Measurements from ENCODE around the gene NTRK2. TPM values are rescaled to one million over a fixed set of nuclear protein-coding genes. Genes with fewer than 3 reads are reported as not detected.

Gene NTRK2
- total RNA-seq, 1 donor from 2014 or later: 4.6 TPM

DNA sequence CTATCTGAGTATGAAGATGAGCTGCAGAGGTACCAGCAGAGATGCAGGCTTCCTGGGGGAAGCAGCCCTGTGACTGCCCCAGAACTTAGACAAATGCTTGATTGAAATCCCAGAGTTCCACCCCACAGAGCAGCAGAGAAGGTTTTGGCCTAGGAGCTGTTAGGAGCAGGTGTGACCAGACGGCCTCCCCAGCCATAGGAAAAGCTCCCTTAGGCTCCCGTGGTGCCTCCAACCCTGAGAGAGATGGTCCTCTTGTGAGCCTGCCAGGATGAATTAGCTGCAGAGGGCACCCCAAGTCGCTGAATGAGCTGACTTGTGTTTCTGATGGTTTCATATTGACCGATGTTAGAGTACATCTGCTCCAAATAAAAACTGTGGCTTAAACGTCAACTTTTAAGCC lies 22.1 kb downstream of the NTRK2 start:
- FAIRE-seq: no peak
- Mint-ChIP-seq H3K27me3 (ENCODE audit: low read depth, unreplicated experiment) (peaks cover 7% of the 10 kb centered on the region), H3K9me3 (ENCODE audit: unreplicated experiment) (no peaks in the 10 kb centered on the region), H3K27ac (ENCODE audit: unreplicated experiment) (no peak overlapping the region), H3K36me3 (ENCODE audit: low read depth, unreplicated experiment) (no peaks in the 10 kb centered on the region), H3K4me1 (ENCODE audit: low read depth, unreplicated experiment) (no peaks in the 10 kb centered on the region), H3K4me3 (ENCODE audit: unreplicated experiment) (no peak overlapping the region)
- no peak overlapping the region for H2AFZ ChIP-seq (ENCODE audit: low read depth, low read length)
- no peaks in the 10 kb centered on the region for H3K36me3 ChIP-seq (ENCODE audit: insufficient read depth, low read length)
- H3K79me2 ChIP-seq (ENCODE audit: insufficient read depth, low read length): no peaks in the 10 kb centered on the region
- no peak overlapping the region for H3K4me2 ChIP-seq (ENCODE audit: low read length)
- no peak overlapping the region for H3K9ac ChIP-seq (ENCODE audit: low read length)
- no peak overlapping the region for H3K4me3 ChIP-seq (ENCODE audit: insufficient read depth, low read depth, low read length)
- H3K4me1 ChIP-seq (ENCODE audit: insufficient read depth, low read length): no peaks in the 10 kb centered on the region
- H3K9me3 ChIP-seq (ENCODE audit: insufficient read depth, low read depth, low read length): no peaks in the 10 kb centered on the region
- no peak overlapping the region for H3K27ac ChIP-seq (ENCODE audit: low read depth, low read length)
- no peaks in the 10 kb centered on the region for H4K20me1 ChIP-seq (ENCODE audit: insufficient read depth, low read length)
- no peak for DNase-seq (ENCODE audit: low read depth)
- TF ChIP-seq, protein P1, sequence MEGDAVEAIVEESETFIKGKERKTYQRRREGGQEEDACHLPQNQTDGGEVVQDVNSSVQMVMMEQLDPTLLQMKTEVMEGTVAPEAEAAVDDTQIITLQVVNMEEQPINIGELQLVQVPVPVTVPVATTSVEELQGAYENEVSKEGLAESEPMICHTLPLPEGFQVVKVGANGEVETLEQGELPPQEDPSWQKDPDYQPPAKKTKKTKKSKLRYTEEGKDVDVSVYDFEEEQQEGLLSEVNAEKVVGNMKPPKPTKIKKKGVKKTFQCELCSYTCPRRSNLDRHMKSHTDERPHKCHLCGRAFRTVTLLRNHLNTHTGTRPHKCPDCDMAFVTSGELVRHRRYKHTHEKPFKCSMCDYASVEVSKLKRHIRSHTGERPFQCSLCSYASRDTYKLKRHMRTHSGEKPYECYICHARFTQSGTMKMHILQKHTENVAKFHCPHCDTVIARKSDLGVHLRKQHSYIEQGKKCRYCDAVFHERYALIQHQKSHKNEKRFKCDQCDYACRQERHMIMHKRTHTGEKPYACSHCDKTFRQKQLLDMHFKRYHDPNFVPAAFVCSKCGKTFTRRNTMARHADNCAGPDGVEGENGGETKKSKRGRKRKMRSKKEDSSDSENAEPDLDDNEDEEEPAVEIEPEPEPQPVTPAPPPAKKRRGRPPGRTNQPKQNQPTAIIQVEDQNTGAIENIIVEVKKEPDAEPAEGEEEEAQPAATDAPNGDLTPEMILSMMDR (IDR thresholded peaks at IDR 0.05; ENCODE audit: insufficient read depth, low read depth, low read length): no peak
- no peak for TF ChIP-seq EZH2 (IDR thresholded peaks at IDR 0.05; ENCODE audit: insufficient read depth, low read length)
- peaks cover 4% of the 10 kb centered on the region for H3K27me3 ChIP-seq (ENCODE audit: insufficient read depth, low read length)

DNA sequence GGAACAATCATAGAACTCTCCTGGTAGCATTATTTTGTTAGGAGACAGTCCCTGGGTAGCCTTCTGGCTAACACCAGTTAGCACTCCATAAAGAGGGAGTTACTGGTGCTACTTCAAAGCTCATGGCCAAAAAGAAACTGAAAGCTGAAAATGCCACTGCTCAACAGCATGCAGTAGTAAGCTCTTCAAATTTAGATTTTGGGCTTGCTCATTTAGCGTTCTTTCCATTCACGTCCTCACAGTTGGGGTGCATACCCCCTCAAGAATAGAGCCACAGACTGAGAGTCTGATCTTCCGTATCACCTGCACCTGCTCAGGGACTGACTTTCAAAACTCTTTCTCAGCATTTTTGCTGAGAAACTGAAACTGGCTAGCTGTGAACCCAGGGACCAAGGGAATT lies 24.7 kb downstream of the NTRK2 start:
- no peak overlapping the region for H3K4me2 ChIP-seq (ENCODE audit: low read length)
- H4K20me1 ChIP-seq (ENCODE audit: insufficient read depth, low read length): no peaks in the 10 kb centered on the region
- H3K4me1 ChIP-seq (ENCODE audit: insufficient read depth, low read length): no peaks in the 10 kb centered on the region
- no peak overlapping the region for H3K27ac ChIP-seq (ENCODE audit: low read depth, low read length)
- Mint-ChIP-seq H3K27me3 (ENCODE audit: low read depth, unreplicated experiment) (peaks cover 8% of the 10 kb centered on the region), H3K27ac (ENCODE audit: unreplicated experiment) (no peak overlapping the region), H3K36me3 (ENCODE audit: low read depth, unreplicated experiment) (no peaks in the 10 kb centered on the region), H3K4me1 (ENCODE audit: low read depth, unreplicated experiment) (no peaks in the 10 kb centered on the region), H3K4me3 (ENCODE audit: unreplicated experiment) (no peak overlapping the region), H3K9me3 (ENCODE audit: unreplicated experiment) (no peaks in the 10 kb centered on the region)
- H3K36me3 ChIP-seq (ENCODE audit: insufficient read depth, low read length): no peaks in the 10 kb centered on the region
- DNase-seq (ENCODE audit: low read depth): no peak
- no peak overlapping the region for H3K9ac ChIP-seq (ENCODE audit: low read length)
- no peak for FAIRE-seq
- H3K79me2 ChIP-seq (ENCODE audit: insufficient read depth, low read length): no peaks in the 10 kb centered on the region
- H3K4me3 ChIP-seq (ENCODE audit: insufficient read depth, low read depth, low read length): no peak overlapping the region
- TF ChIP-seq EZH2 (IDR thresholded peaks at IDR 0.05; ENCODE audit: insufficient read depth, low read length): no peak
- TF ChIP-seq, protein P1 (IDR thresholded peaks at IDR 0.05; ENCODE audit: insufficient read depth, low read depth, low read length): no peak
- H2AFZ ChIP-seq (ENCODE audit: low read depth, low read length): no peak overlapping the region
- H3K9me3 ChIP-seq (ENCODE audit: insufficient read depth, low read depth, low read length): no peaks in the 10 kb centered on the region
- peaks cover 2% of the 10 kb centered on the region for H3K27me3 ChIP-seq (ENCODE audit: insufficient read depth, low read length)

DNA sequence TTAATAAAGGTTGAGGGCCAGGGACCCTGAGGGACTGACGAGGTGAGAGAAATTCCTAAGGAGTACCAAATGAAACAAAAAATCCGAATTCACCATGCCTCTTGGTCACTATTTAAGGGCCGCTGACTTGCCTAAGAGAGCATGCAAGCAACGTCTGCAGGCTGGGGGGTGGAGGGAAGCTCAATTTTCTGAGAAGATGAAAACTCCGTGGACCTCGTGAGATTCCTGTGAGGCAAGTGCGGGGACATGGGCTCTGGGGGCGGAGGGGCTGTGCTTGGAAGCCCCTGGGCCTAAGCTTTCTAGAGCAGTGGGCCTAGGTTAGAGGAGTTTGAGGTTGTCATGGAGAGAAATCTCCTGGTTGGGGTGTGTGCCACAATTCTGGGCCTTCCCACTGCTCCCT lies 27.5 kb downstream of the NTRK2 start:
- no peaks in the 10 kb centered on the region for H3K36me3 ChIP-seq (ENCODE audit: insufficient read depth, low read length)
- no peak overlapping the region for H3K27ac ChIP-seq (ENCODE audit: low read depth, low read length)
- peaks cover 5% of the 10 kb centered on the region for H3K27me3 Mint-ChIP-seq (ENCODE audit: low read depth, unreplicated experiment)
- no peak for TF ChIP-seq EZH2 (IDR thresholded peaks at IDR 0.05; ENCODE audit: insufficient read depth, low read length)
- TF ChIP-seq, protein P1 (IDR thresholded peaks at IDR 0.05; ENCODE audit: insufficient read depth, low read depth, low read length): no peak
- no peak for FAIRE-seq
- H3K4me1 Mint-ChIP-seq (ENCODE audit: low read depth, unreplicated experiment): peaks cover 9% of the 10 kb centered on the region
- H3K4me1 ChIP-seq (ENCODE audit: insufficient read depth, low read length): no peaks in the 10 kb centered on the region
- no peak overlapping the region for H2AFZ ChIP-seq (ENCODE audit: low read depth, low read length)
- no peaks in the 10 kb centered on the region for H3K79me2 ChIP-seq (ENCODE audit: insufficient read depth, low read length)
- no peak overlapping the region for H3K4me3 Mint-ChIP-seq (ENCODE audit: unreplicated experiment)
- H3K27ac Mint-ChIP-seq (ENCODE audit: unreplicated experiment): no peak overlapping the region
- H3K9ac ChIP-seq (ENCODE audit: low read length): no peak overlapping the region
- no peaks in the 10 kb centered on the region for H3K36me3 Mint-ChIP-seq (ENCODE audit: low read depth, unreplicated experiment)
- H3K4me2 ChIP-seq (ENCODE audit: low read length): no peak overlapping the region
- DNase-seq (ENCODE audit: low read depth): no peak
- no peak overlapping the region for H3K4me3 ChIP-seq (ENCODE audit: insufficient read depth, low read depth, low read length)
- H3K27me3 ChIP-seq (ENCODE audit: insufficient read depth, low read length): peaks cover 2% of the 10 kb centered on the region
- no peaks in the 10 kb centered on the region for H3K9me3 Mint-ChIP-seq (ENCODE audit: unreplicated experiment)
- H3K9me3 ChIP-seq (ENCODE audit: insufficient read depth, low read depth, low read length): no peaks in the 10 kb centered on the region
- no peaks in the 10 kb centered on the region for H4K20me1 ChIP-seq (ENCODE audit: insufficient read depth, low read length)
